PFSK-1 (cell line): ENCODE measurements around the gene LIMS2.

Source experiments
- FOXP2 ChIP-seq: optimal IDR thresholded peaks from 2 replicates; pipeline ENCODE3; 2011; ENCODE audit warnings: borderline replicate concordance, control low read depth, inconsistent platforms; ENCODE audit not compliant: insufficient read depth; ENCODE audit errors: extremely low read length, extremely low read depth
- POLR2AphosphoS5 ChIP-seq: IDR thresholded peaks from 2 replicates; pipeline ENCODE4 v1.6.1; 2012; ENCODE audit warnings: low read depth, mild to moderate bottlenecking, control low read depth, low read length, moderate library complexity
- SIN3A ChIP-seq: IDR thresholded peaks from 2 replicates; pipeline ENCODE4 v1.6.1; 2012; ENCODE audit warnings: mild to moderate bottlenecking, low read length, moderate library complexity, borderline replicate concordance; ENCODE audit not compliant: insufficient read depth
- TAF1 ChIP-seq: IDR thresholded peaks from 2 replicates; pipeline ENCODE4 v1.6.1; 2012; ENCODE audit warnings: low read length, control low read depth, borderline replicate concordance; ENCODE audit not compliant: insufficient read depth
- TF ChIP-seq, protein P1 (sequence below), 2 experiments: IDR thresholded peaks; 2 replicates each; pipeline versions ENCODE4 v1.6.1 to v1.8.0; 2011 to 2012; ENCODE audit warnings: low read depth in 2 of 2, low read length in 2 of 2, control low read depth in 1 of 2, inconsistent platforms in 1 of 2, mild to moderate bottlenecking in 1 of 2, moderate library complexity in 1 of 2; ENCODE audit not compliant: insufficient read depth in 1 of 2

LIMS2 gene

DNA sequence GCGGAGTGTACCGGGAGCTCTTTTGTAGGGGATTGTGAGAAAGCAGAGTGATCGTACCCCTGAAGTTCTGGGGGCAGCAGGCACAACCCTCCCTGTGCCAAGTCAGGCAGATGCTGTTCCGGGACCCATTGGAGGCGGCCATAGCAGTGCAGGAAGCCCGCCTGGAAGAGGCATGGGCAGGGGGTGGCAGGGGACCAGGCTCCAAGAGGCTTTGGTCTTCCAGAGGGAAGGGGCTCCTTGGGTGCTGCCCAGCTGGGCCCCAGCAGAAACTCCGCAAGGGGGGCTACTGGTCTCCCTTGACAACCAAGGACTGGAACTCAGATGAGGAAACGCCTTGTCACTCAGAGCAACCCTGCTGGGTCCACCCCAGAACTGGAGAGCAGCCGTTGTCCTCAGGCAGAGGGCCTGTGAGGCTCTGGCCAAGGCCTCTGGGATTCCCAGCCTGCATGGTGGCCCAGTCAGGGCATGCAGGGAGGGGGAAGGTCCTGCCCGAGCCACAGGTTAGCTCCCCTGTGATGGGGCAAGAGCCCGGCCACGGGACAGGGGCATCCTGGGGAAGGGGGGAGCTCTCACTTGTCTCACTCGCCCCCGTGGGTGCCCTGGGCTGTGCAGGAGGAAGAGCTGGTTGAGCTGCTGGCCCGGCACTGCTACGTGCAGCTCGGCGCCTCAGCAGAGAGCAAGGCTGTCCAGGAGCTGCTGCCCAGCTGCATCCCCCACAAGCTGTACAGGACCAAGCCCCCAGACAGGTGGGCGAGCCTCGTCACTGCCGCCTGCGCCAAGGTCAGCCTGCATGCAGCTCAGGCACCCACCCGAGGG lies 50.4 kb downstream of the LIMS2 start:
- TF ChIP-seq FOXP2 (no peak), SIN3A (no peak), TAF1 (no peak), POLR2AphosphoS5 (no peak)
- TF ChIP-seq, protein P1, sequence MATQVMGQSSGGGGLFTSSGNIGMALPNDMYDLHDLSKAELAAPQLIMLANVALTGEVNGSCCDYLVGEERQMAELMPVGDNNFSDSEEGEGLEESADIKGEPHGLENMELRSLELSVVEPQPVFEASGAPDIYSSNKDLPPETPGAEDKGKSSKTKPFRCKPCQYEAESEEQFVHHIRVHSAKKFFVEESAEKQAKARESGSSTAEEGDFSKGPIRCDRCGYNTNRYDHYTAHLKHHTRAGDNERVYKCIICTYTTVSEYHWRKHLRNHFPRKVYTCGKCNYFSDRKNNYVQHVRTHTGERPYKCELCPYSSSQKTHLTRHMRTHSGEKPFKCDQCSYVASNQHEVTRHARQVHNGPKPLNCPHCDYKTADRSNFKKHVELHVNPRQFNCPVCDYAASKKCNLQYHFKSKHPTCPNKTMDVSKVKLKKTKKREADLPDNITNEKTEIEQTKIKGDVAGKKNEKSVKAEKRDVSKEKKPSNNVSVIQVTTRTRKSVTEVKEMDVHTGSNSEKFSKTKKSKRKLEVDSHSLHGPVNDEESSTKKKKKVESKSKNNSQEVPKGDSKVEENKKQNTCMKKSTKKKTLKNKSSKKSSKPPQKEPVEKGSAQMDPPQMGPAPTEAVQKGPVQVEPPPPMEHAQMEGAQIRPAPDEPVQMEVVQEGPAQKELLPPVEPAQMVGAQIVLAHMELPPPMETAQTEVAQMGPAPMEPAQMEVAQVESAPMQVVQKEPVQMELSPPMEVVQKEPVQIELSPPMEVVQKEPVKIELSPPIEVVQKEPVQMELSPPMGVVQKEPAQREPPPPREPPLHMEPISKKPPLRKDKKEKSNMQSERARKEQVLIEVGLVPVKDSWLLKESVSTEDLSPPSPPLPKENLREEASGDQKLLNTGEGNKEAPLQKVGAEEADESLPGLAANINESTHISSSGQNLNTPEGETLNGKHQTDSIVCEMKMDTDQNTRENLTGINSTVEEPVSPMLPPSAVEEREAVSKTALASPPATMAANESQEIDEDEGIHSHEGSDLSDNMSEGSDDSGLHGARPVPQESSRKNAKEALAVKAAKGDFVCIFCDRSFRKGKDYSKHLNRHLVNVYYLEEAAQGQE (IDR thresholded peaks at IDR 0.05; ENCODE audit: insufficient read depth in 1 of 2, low read depth in 2 of 2, low read length in 2 of 2), result no peak

DNA sequence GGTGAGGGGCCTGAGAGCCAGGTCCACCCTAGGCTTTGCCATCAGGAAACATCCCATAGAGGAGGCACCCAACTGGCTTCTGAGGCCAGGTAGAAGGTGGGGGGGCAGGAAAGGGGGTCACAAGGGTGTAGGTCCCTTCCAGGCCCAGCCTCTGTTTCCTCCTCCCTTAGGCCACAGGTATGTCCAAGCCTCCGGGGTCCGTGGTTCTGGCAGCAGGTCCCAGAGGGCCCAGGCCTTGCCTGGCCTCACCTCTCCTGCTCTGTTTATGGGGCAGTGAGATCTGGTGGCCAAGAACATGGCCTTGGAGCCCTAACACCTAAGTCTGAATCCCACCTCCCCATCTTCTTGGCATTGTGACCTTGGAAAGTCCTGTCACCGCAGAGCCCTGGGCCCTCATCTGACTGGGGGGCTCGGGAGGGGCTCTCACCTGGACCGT lies 51.0 kb downstream of the LIMS2 start:
- TF ChIP-seq, protein P1 (IDR thresholded peaks at IDR 0.05; ENCODE audit: insufficient read depth in 1 of 2, low read depth in 2 of 2, low read length in 2 of 2), result no peak
- TF ChIP-seq POLR2AphosphoS5 (no peak), SIN3A (no peak), TAF1 (no peak), FOXP2 (no peak)

DNA sequence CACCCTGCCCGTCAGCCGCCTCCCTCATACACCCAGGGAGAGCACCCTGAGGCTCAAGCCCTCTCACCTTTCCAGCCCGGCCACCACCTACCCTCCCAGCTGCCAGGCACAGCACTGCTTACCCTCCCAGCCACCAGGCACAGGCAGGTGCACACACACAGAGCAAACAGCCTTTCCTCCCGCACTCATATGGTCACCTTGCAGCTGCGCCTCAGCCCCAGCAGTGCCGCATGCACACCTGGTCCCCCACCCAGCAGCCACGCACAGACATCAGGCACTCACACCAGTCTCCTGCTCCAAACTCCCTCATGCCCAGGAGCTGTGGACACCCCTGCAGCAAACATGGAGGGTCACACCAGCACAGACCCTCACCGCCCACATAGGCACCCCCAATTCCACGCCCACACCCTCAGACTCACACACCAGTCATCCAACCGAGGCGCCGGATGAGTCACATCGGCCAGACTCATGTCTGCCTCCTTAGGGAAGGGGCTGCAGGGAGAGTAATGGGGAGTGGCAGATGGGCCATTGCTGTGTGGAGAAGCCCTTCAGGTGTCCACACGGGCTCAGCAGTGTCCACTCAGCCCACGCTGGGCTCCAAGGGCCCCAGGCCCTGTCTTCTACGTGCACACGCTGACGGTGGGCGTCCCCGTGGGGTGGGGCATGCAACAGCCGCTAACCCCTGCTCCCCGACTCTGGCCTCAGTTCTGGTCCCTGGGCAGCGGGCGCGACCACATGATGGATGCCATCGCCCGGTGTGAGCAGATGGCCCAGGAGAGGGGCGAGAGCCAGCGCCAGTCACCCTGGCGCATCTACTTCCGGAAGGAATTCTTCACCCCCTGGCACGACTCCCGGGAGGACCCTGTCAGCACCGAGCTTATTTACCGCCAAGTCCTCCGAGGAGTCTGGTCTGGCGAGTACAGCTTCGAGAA lies 51.7 kb downstream of the LIMS2 start:
- TF ChIP-seq TAF1 (no peak), POLR2AphosphoS5 (no peak), FOXP2 (no peak), SIN3A (no peak)
- TF ChIP-seq, protein P1 (IDR thresholded peaks at IDR 0.05; ENCODE audit: insufficient read depth in 1 of 2, low read depth in 2 of 2, low read length in 2 of 2), result no peak

DNA sequence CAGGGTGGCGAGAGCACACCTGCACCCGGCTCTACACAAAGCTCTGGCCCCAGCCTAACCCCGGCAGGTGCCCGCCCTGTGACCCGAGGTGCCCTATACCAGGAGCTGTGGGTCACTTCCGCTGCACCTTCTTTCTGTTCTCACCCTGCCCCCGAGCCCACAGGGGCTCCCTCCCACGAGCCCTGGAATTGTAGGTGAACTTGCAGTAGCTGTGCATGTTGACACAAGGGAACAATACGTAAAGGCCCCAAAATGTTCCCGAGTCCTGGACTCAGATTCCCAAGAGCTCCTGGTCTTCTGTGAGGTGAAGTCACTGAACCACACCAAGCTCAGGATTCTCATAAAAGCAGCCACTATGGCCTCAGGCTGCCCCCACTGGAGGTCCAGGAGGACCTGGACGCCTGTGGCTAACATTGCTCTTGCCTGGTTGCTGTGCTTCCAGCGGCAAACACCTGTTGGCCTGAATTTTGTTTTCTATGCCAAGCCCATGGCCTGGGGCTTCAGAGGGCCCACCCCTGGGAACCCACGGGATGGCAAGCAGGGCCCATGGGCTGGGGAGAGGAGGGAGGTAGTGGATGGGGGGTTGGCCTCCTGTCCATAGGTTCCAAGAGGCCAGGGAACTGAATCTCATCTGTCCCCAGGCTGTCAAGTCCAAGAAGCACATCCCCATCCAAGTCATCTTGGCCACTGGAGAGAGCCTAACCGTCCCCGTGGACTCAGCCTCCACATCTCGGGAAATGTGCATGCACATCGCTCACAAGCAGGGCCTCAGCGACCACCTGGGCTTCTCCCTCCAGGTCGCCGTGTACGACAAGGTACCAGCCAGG lies 52.6 kb downstream of the LIMS2 start:
- TF ChIP-seq POLR2AphosphoS5, result no peak
- no peak for TF ChIP-seq SIN3A
- TF ChIP-seq, protein P1 (IDR thresholded peaks at IDR 0.05; ENCODE audit: insufficient read depth in 1 of 2, low read depth in 2 of 2, low read length in 2 of 2), result no peak
- no peak for TF ChIP-seq TAF1
- TF ChIP-seq FOXP2, result no peak
